ENCODE data around the gene UNC45A. TPM values are rescaled to one million over a fixed set of nuclear protein-coding genes. Genes with fewer than 3 reads are reported as not detected.
A peak's percentile ranks its signal among the peaks of the same experiment; 100 is the strongest.

UNC45A gene
- total and polyA plus RNA-seq, 2 of the 4 experiments (the other 2 are of a cell fraction): 68.9 to 100 TPM

- peak overlapping the region; percentile 7 for H2AFZ ChIP-seq (replicated peaks; ENCODE audit: low read length, poor library complexity)
- H3K4ac ChIP-seq (ENCODE audit: low read depth, low read length): no peak overlapping the region
- ChIA-PET CTCF (no interaction called here), POLR2A (ENCODE audit: unreplicated experiment) (no interaction called here)
- DNase-seq (no peak), ATAC-seq (ENCODE audit: low read depth) (no peak)
- no peak overlapping the region for H3K9ac ChIP-seq (ENCODE audit: low read depth, low read length)
- dilution Hi-C loops (cut with HindIII; ENCODE audit: low sequenced_read_pairs, unreplicated experiment): no loop called here
- no peak overlapping the region for H2BK5ac ChIP-seq (ENCODE audit: low read depth, low read length, poor library complexity, severe bottlenecking)
- no peak overlapping the region for H2BK120ac ChIP-seq (ENCODE audit: low read depth, low read length)
- in situ Hi-C loops (cut with MboI; ENCODE audit: low sequenced_read_pairs): loop anchor here (25.0 kb wide), 2 partner anchors 1814 to 1989 kb away; no protein-coding TSS in a partner anchor
- no peak overlapping the region for H3K56ac ChIP-seq (ENCODE audit: extremely low read depth, insufficient read depth, low read length)
- peaks cover 28% of the 10 kb centered on the region for H3K36me3 ChIP-seq (ENCODE audit: control insufficient read depth, insufficient read depth, low read length)
- BruUV-seq (replicated peaks): no TSS peak
- intact Hi-C loops (cut with micrococcal nuclease): no loop called here
- TF ChIP-seq FOS (IDR thresholded peaks at IDR 0.05; ENCODE audit: low read depth, low read length) (no peak), RAD21 (IDR thresholded peaks at IDR 0.05; ENCODE audit: low read length) (no peak), MAFK (IDR thresholded peaks at IDR 0.05; ENCODE audit: low read depth, low read length) (no peak), MAZ (IDR thresholded peaks at IDR 0.05; ENCODE audit: borderline replicate concordance, low read depth, low read length) (no peak), RFX5 (IDR thresholded peaks at IDR 0.05; ENCODE audit: low read depth, low read length) (no peak)
- peaks cover 5 to 17% of the 10 kb centered on the region in 2 experiments for H3K79me1 ChIP-seq (ENCODE audit: low read depth in 1 of 2, low read length in 2 of 2)
- no peak overlapping the region for H4K8ac ChIP-seq (ENCODE audit: low read depth in 2 of 2, low read length in 2 of 2)
- H4K91ac ChIP-seq (ENCODE audit: insufficient read depth, low read depth, low read length): no peak overlapping the region
- no peak overlapping the region for H3K4me3 ChIP-seq (ENCODE audit: insufficient read depth, low read depth, low read length)
- H3K27me3 ChIP-seq (ENCODE audit: control insufficient read depth, insufficient read depth, low read length): no peaks in the 10 kb centered on the region
- H2AK9ac ChIP-seq (replicated peaks; ENCODE audit: low read depth, low read length, poor library complexity): no peak overlapping the region
- no peak overlapping the region for H4K5ac ChIP-seq (ENCODE audit: low read depth, low read length)
- H4K20me1 ChIP-seq (ENCODE audit: insufficient read depth, low read length): no peaks in the 10 kb centered on the region
- H3K14ac ChIP-seq (replicated peaks; ENCODE audit: low read depth, low read length): no peak overlapping the region
- H3K18ac ChIP-seq (ENCODE audit: low read depth, low read length): no peak overlapping the region
- H3K9me1 ChIP-seq (ENCODE audit: insufficient read depth, low read length): no peaks in the 10 kb centered on the region
- H3K4me1 ChIP-seq (ENCODE audit: control insufficient read depth, insufficient read depth, low read length): no peaks in the 10 kb centered on the region
- no peak overlapping the region for H3K4me2 ChIP-seq (ENCODE audit: low read depth, low read length)
- H2AK5ac ChIP-seq (ENCODE audit: low read depth, low read length): no peak overlapping the region
- no peak overlapping the region for H2BK20ac ChIP-seq (ENCODE audit: low read depth, low read length)
- 100% methylated on average over 1 of the region's 8 CpGs; no CpG with 5 or more reads in 1 of the 2 experiments for WGBS, 2 experiments (ENCODE audit: extremely low coverage in 2 of 2, insufficient read length in 1 of 2)
- no peaks in the 10 kb centered on the region for H3K9me3 ChIP-seq (ENCODE audit: control insufficient read depth, insufficient read depth, low read length)
- H2BK15ac ChIP-seq (ENCODE audit: low read depth, low read length): no peak overlapping the region
- no peak overlapping the region for H3K23ac ChIP-seq (ENCODE audit: low read depth, low read length)
- H3K27ac ChIP-seq (ENCODE audit: insufficient read depth, low read length): no peak overlapping the region
Observed at GRCh38 chr15:90998737-90999136, 63.7 kb downstream of the UNC45A start.

Data from IMR-90 (cell line).